ENCODE results near the gene SOCS3.

- TF ChIP-seq POLR2A (IDR thresholded peaks at IDR 0.05) (no peak), CTCF (IDR thresholded peaks at IDR 0.05) (peak in 1 of 5 experiments; percentile 11)
These were observed 44.3 kb downstream of the SOCS3 start for GRCh38 chr17:78315355-78316114.

Measured in tibial nerve (tissue), 3 donors.